ENCODE results near the gene PSG4.
"Not testable (repeated sequence)": the region's sequence is repeated elsewhere in the genome, so short reads cannot be mapped to it uniquely, and the experiment has no call there.

The PSG4 gene
- 0 to 0.73 (median 0.04) reads per million in 4 experiments for total RNA-seq

GRCh38 chr19:43205471-43206105, at the start of gene PSG4:
PSG4 (minus strand) TSS chr19:43205638; CDS start chr19:43205536, 102 bp downstream.
- DNase-seq: not testable (repeated sequence)

- not testable (repeated sequence) for DNase-seq
Measured at GRCh38 chr19:43251428-43251827, 46.0 kb upstream of the PSG4 start.

GRCh38 chr19:43250296-43250695, 44.9 kb upstream of the PSG4 start:
- not testable (repeated sequence) for DNase-seq

GRCh38 chr19:43248635-43249002, 43.2 kb upstream of the PSG4 start:
- not testable (repeated sequence) for DNase-seq

GRCh38 chr19:43247243-43247880, 41.9 kb upstream of the PSG4 start:
- not testable (repeated sequence) for DNase-seq

- DNase-seq: not testable (repeated sequence)
Measured at GRCh38 chr19:43245848-43246247, 40.4 kb upstream of the PSG4 start.

GRCh38 chr19:43242211-43242610, 36.8 kb upstream of the PSG4 start:
- not testable (repeated sequence) for DNase-seq

GRCh38 chr19:43238213-43238612, 32.8 kb upstream of the PSG4 start:
- DNase-seq: not testable (repeated sequence)

- DNase-seq: not testable (repeated sequence)
Measured at GRCh38 chr19:43235686-43236085, 30.2 kb upstream of the PSG4 start.

GRCh38 chr19:43229315-43229714, 23.9 kb upstream of the PSG4 start:
- no peak for DNase-seq

GRCh38 chr19:43228730-43229129, 23.3 kb upstream of the PSG4 start:
- DNase-seq: not testable (repeated sequence)

GRCh38 chr19:43226986-43227385, 21.5 kb upstream of the PSG4 start:
- DNase-seq: not testable (repeated sequence)

- DNase-seq: no peak
Measured at GRCh38 chr19:43224855-43225253, 19.4 kb upstream of the PSG4 start.

- DNase-seq: not testable (repeated sequence)
Measured at GRCh38 chr19:43224201-43224854, 18.9 kb upstream of the PSG4 start.

- not testable (repeated sequence) for DNase-seq
Measured at GRCh38 chr19:43221891-43222290, 16.5 kb upstream of the PSG4 start.

GRCh38 chr19:43219136-43219535, 13.7 kb upstream of the PSG4 start:
- DNase-seq: not testable (repeated sequence)

- not testable (repeated sequence) for DNase-seq
Measured at GRCh38 chr19:43215881-43216280, 10.4 kb upstream of the PSG4 start.

GRCh38 chr19:43207991-43208390, 2.6 kb upstream of the PSG4 start:
- DNase-seq: no peak

- DNase-seq: not testable (repeated sequence)
Measured at GRCh38 chr19:43207174-43207573, 1.7 kb upstream of the PSG4 start.

- not testable (repeated sequence) for DNase-seq
Measured at GRCh38 chr19:43203611-43204010, 1.8 kb downstream of the PSG4 start.

- DNase-seq: not testable (repeated sequence)
Measured at GRCh38 chr19:43201891-43202290, 3.5 kb downstream of the PSG4 start.

GRCh38 chr19:43201337-43201801, 4.1 kb downstream of the PSG4 start:
- DNase-seq: not testable (repeated sequence)

- DNase-seq: not testable (repeated sequence)
Measured at GRCh38 chr19:43198686-43199419, 6.6 kb downstream of the PSG4 start.
